Stomach (tissue), 9 donors: Measurements from ENCODE around the gene RBM15. TPM values are rescaled to one million over a fixed set of nuclear protein-coding genes. Genes with fewer than 3 reads are reported as not detected.

Experiments used
- DNase-seq, 2 donors: peaks; one replicate each; pipeline versions ENCODE4 v3.0.0 to v3.0.0-alpha.2; 2013 to 2019
- H3K27ac ChIP-seq, 5 donors: fragments of 200-600 bp in 4 of 5; sonication (generic) in 4 of 5; one replicate each; pipeline ENCODE4 v1.5.1; 2013 to 2019; ENCODE audit warnings: mild to moderate bottlenecking in 1 of 5, moderate library complexity in 1 of 5
- H3K27me3 ChIP-seq, 3 donors: fragments of 200-600 bp; sonication (generic); one replicate each; pipeline ENCODE4 v1.5.1; 2017 to 2019; ENCODE audit warnings: mixed run types in 1 of 3
- H3K36me3 ChIP-seq, 4 donors: fragments of 200-600 bp; sonication (generic); 1 replicate in 3 of 4; 2 replicates in 1 of 4; pipeline ENCODE4 v1.5.1; 2016 to 2019
- H3K4me1 ChIP-seq, 4 donors: fragments of 200-600 bp; sonication (generic); one replicate each; pipeline ENCODE4 v1.5.1; 2016 to 2019
- H3K4me3 ChIP-seq, 4 donors: fragments of 200-600 bp; sonication (generic) in 3 of 4; one replicate each; pipeline ENCODE4 v1.5.1; 2016 to 2019; ENCODE audit warnings: mild to moderate bottlenecking in 1 of 4
- H3K9me3 ChIP-seq, 4 donors: fragments of 200-600 bp; sonication (generic); one replicate each; pipeline ENCODE4 v1.5.1; 2016 to 2019
- EP300 ChIP-seq: sonication (generic); formaldehyde crosslinking; IDR thresholded peaks from one replicate; pipeline ENCODE4 v1.6.1; 2017; ENCODE audit warnings: antibody characterized with exemption
- POLR2A ChIP-seq, 4 donors: fragments of 450-650 bp; IDR thresholded peaks; one replicate each; pipeline ENCODE4 v1.6.1; 2016; ENCODE audit warnings: antibody characterized with exemption in 4 of 4, control low read depth in 2 of 4, mild to moderate bottlenecking in 1 of 4, moderate library complexity in 1 of 4
- POLR2AphosphoS5 ChIP-seq, 3 donors: sonication (generic); formaldehyde crosslinking; IDR thresholded peaks; one replicate each; pipeline ENCODE4 v1.6.1; 2016; ENCODE audit warnings: antibody characterized with exemption in 3 of 3
- WGBS, 5 donors: extraction: QIAGEN DNeasy Blood & Tissue Kit in 3 of 5; methylation state at CpG; one replicate each; pipeline versions ENCODE4 v1.1.5 to v1.1.7; 2013 to 2018; 5-methylcytosine and 5-hydroxymethylcytosine counted together
- intact Hi-C: fragments of 100-400 bp; cut with DNase I; formaldehyde crosslinking; loops from one replicate; pipeline ENCODE4 v1.15.1; 2023; ENCODE audit warnings: low total_unique reads
- polyA plus RNA-seq, 3 donors: library from polyadenylated mRNA; stranded (reverse); fragments of 200-250 nt; gene quantifications; one replicate each; pipeline ENCODE4 v1.2.3, GENCODE V29; 2013
- total RNA-seq, 5 donors: library from RNA; depleted of rRNA; stranded (reverse); fragments of >200 nt; gene quantifications; one replicate each; pipeline versions ENCODE4 v1.1.0 to v1.2.3, GENCODE V29; 2014 to 2016
- TF ChIP-seq, protein P1 (sequence below), 7 experiments: fragments of 450-650 bp in 4 of 7; fragments of 200-600 bp in 3 of 7; sonication (generic) in 3 of 7; IDR thresholded peaks; one replicate each; pipeline ENCODE4 v1.5.1; 2016 to 2019; ENCODE audit warnings: antibody characterized with exemption in 7 of 7, control low read depth in 2 of 7, mild to moderate bottlenecking in 1 of 7
- donor health status: healthy with polysubstance abuse.
- donor health status: Bipolar disorder and iron deficiency.
- donor health status: healthy.

The RBM15 gene
- total and polyA plus RNA-seq, 8 donors: 1.5 to 58.6 (median 34.1) TPM

- no peak overlapping the region for H3K4me3 ChIP-seq
- no peaks in the 10 kb centered on the region for H3K9me3 ChIP-seq
- TF ChIP-seq POLR2AphosphoS5 (IDR thresholded peaks at IDR 0.05) (no peak), POLR2A (IDR thresholded peaks at IDR 0.05) (no peak), EP300 (no peak)
- TF ChIP-seq, protein P1, sequence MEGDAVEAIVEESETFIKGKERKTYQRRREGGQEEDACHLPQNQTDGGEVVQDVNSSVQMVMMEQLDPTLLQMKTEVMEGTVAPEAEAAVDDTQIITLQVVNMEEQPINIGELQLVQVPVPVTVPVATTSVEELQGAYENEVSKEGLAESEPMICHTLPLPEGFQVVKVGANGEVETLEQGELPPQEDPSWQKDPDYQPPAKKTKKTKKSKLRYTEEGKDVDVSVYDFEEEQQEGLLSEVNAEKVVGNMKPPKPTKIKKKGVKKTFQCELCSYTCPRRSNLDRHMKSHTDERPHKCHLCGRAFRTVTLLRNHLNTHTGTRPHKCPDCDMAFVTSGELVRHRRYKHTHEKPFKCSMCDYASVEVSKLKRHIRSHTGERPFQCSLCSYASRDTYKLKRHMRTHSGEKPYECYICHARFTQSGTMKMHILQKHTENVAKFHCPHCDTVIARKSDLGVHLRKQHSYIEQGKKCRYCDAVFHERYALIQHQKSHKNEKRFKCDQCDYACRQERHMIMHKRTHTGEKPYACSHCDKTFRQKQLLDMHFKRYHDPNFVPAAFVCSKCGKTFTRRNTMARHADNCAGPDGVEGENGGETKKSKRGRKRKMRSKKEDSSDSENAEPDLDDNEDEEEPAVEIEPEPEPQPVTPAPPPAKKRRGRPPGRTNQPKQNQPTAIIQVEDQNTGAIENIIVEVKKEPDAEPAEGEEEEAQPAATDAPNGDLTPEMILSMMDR (IDR thresholded peaks at IDR 0.05): no peak
- 90 to 97% (median 94%) methylated on average over 3 of the region's 3 CpGs for WGBS, 5 donors
- peak overlapping the region in 4 of 5 donors; percentile 23 to 56 (median 30) for H3K27ac ChIP-seq
- DNase-seq: no peak
- peaks cover 0 to 40% (median 9%) of the 10 kb centered on the region in 4 donors for H3K4me1 ChIP-seq
- H3K27me3 ChIP-seq: no peaks in the 10 kb centered on the region
- intact Hi-C loops: no loop called here
- H3K36me3 ChIP-seq: peaks cover 9 to 50% (median 44%) of the 10 kb centered on the region in 4 donors
Observed at GRCh38 chr1:110394493-110394820, 55.3 kb downstream of the RBM15 start.

Other genes with a start within 250 kb of the RBM15 start
- gene UBL4B, start 226.9 kb upstream of the RBM15 start, total RNA-seq: not detected
- gene UBL4B, start 226.9 kb upstream of the RBM15 start, polyA plus RNA-seq: not detected
- under 1 TPM in 3 of 5 donors, not detected in 2; 0.14 to 0.37 (median 0.29) TPM for gene SLC6A17, start 188.9 kb upstream of the RBM15 start, total RNA-seq
- gene SLC6A17, start 188.9 kb upstream of the RBM15 start, polyA plus RNA-seq: under 1 TPM in 2 of 3 donors, not detected in 1; 0.08 to 0.12 TPM
- 10 to 100 TPM in 1 of 5 donors, 1 to 10 TPM in 4; 1.2 to 16.5 (median 6.5) TPM for gene KCNC4, start 129.1 kb upstream of the RBM15 start, total RNA-seq
- 1 to 10 TPM; 1.1 to 2.8 (median 2.5) TPM for gene KCNC4, start 129.1 kb upstream of the RBM15 start, polyA plus RNA-seq
- gene SLC16A4, start 51.6 kb downstream of the RBM15 start, total RNA-seq: 10 to 100 TPM in 1 of 5 donors, 1 to 10 TPM in 2, under 1 TPM in 1, not detected in 1; 0.89 to 11.1 (median 3.8) TPM
- gene SLC16A4, start 51.6 kb downstream of the RBM15 start, polyA plus RNA-seq: 1 to 10 TPM; 1.7 to 8.7 (median 2.6) TPM
- gene LAMTOR5, start 68.3 kb downstream of the RBM15 start, total RNA-seq: 10 to 100 TPM in 3 of 5 donors, 1 to 10 TPM in 1, not detected in 1; 8.5 to 48.8 (median 18.6) TPM
- 100 to 1,000 TPM; 269 to 440 (median 318) TPM for gene LAMTOR5, start 68.3 kb downstream of the RBM15 start, polyA plus RNA-seq
- gene PROK1, start 111.8 kb downstream of the RBM15 start, total RNA-seq: not detected
- 1 to 10 TPM in 1 of 3 donors, not detected in 2; 1.5 TPM for gene PROK1, start 111.8 kb downstream of the RBM15 start, polyA plus RNA-seq
- under 1 TPM in 1 of 5 donors, not detected in 4; 0.58 TPM for gene KCNA10, start 179.8 kb downstream of the RBM15 start, total RNA-seq
- gene KCNA10, start 179.8 kb downstream of the RBM15 start, polyA plus RNA-seq: under 1 TPM in 1 of 3 donors, not detected in 2; 0.12 TPM